GM19099 (cell line): ENCODE data around the gene WDR87.

Experiments
- POLR2A ChIP-seq: IDR thresholded peaks from 3 replicates; pipeline ENCODE4 v1.6.1; 2011; ENCODE audit warnings: low read depth; ENCODE audit not compliant: insufficient read length; ENCODE audit errors: extremely low read depth

The WDR87 gene

DNA sequence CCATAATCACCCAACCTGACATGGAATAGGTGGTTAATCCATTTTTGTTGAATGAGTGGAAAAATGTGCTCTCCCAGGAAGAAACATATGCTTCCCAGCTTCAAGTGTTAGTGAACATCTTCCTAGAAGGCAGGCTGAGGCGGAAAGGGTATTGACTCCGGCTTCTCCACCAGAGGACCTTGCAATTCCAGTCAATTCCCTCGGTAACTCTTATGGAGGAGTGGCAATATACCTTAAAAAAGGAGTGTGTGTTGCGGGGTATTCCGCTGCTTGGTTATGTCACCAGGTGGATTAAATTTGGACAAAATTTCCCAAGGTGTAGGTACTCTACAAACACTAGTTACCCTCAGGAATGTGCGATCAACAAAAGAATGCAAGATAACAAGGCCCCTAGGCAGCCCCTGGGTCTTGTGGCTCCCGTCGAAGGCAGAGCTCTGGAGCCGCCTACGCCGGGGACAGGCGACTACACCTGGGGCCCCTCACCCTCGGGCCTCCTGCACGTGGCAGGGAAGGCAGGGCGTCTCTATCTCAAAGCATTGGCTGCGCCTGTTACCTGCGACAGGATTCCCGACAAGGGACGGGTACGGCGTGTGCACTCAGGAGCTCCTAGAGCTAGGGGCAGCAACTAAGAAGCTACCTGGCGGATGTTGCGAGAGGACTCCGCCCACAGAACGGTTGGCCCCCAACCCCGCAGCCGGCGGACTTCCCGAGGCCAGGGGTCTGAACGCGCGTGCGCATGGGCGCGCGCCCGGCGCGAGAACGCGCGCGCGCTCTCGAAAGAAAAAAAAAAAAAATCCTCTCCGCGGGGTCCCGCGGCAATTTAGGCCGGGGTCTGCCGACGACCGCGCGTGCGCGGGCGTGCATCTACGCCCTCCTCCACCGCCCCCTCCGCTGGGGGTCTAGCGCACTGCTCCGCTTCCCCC, at the start of gene WDR87:
Gene WDR87, minus strand, starts transcription at position 649 of the 923 bp plus-strand sequence. CDS start 8,355 bp downstream, outside the sequence.
- TF ChIP-seq POLR2A: no peak

DNA sequence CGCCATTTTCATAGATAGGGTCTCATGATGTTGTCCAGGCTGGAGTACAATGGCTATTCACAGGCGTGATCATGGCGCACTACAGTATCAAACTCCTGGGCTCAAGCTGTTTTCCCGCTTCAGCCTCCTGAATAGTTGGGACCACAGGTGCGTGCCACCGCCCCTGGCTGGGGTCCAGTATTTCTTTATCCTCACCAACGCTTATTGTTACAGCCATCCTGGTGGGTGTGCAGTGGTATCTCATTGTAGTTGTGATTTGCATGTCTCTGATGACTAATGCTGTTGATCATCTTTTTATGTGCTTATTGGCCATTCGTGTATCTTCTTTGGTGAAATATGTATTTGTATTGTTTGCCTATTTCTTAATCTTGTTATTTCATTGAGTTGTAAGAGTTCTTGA, 49.6 kb upstream of the WDR87 start:
- no peak for TF ChIP-seq POLR2A

DNA sequence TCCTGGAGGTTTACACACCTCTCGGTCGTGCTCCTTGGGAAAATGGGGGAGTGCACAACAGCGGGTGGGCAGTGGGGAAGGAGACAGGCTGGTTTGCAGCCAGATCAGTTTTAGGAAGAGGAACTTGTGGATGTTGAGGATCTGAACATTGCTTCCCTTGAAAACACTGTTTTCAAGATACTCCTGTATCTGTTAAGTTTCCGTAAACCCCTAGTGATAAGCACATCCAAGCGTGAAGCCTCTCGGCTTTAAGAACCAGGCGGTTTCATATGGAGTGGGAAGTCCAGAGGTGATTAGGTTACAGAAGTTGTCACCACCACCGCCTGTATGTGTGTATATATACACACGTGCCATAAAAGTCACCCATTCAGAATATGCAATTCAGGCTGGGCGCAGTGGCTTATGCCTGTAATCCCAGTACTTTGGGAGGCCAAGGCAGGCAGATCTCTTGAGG, 48.1 kb upstream of the WDR87 start:
- no peak for TF ChIP-seq POLR2A

DNA sequence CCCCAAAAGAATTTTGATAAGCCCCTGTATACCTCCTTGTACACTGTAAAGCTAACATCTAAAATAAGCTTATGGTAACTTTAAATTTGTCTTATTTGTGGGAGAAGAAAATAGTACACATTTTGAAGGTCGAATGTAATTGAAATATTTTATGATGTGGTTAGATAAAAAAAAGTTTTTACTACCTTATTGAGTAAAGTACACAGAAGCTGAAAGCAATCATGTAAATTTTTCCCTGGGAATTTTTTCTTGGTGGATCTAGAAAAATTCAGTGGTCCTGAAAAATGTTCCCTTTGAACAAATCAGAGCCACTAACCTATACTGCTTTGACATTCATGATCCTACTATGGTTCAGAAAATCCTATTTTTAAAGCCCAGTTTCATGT, 47.5 kb upstream of the WDR87 start:
- no peak for TF ChIP-seq POLR2A

DNA sequence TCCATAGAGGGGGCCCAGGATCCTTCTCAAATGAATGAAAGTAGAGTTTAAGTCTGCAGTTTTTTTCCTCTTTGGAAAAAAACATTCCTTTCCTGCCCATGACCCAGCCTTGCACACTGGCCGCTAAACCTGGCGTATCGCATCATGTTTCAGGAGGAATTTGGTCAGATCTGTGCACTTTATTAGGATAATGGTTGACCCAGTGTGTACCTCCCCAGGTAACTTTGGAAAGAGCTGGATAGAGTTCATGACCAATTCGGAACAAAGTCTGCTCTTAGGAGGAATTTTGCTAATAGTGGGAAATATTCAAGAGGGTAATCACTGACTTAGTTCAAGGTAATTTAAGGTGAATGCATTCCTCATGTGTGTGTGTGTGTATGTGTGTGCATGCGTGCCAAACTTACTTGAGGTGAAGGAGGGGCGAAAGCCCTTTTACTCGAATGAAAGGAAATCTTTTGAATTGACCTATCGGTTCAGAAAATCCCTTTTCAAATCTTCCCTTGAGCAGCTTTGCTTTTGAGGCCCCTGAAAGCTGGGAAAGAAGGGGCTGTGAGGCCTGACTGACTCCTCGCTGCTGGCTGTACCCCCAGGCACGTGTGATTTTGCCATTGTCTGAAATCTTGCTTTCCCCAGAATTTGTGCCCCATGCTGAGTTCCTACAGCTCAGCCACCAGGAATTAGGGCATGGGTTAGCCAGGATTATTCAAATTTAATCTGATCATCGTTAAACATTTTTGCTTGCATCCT, 47.0 kb upstream of the WDR87 start:
- no peak for TF ChIP-seq POLR2A

DNA sequence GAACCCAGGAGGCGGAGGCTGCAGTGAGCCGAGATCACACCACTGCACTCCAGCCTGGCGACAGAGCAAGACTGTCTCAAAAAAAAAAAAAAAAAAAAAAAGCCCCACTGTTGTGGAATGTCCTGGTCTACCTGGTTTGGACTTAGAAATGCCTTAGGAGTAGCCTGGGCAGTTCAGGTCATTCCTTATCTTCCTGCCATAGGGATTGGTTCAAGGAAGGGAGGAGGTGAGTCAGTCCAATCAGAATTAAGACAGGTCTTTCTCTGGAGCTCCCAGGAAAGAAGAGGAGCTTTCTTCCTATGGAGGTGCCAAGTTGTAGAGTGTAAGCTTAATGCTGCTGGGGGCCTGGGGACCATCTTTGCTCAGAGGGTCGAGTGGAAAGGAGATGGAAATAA, 45.4 kb upstream of the WDR87 start:
- TF ChIP-seq POLR2A: no peak

DNA sequence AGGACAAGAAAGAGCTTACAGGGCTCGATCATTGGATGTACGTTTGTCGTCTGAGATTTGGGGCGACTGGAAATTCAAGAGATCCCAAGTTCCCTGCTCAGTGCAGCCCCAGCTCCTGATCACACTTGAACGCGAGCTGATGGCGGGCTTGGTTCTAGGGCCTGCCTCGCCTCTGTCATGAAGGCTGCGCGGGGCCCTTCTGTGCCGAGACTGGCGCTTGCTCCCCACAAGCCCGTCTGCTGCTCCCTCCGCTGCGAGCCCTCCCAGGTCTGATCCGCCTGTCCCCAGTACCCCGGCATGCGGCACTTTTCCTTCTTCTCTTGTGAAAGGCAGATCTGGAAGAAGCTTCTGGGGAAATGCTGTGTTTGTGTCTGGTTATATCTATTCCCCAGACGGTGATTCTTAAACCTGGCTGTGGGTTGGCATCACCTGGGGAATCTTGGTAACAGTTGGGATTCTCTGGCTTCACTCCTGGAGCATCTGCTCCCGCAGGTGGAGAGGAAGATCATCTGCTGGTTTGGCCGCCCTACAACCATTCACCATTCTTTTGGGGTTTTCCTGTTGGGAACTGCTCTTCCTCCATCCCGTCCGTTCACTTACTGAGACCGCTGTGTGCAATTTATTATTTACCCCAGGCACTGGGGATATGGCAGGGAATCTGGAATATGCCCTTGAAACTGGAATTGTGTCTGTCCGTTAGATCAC, 44.2 kb upstream of the WDR87 start:
- no peak for TF ChIP-seq POLR2A

DNA sequence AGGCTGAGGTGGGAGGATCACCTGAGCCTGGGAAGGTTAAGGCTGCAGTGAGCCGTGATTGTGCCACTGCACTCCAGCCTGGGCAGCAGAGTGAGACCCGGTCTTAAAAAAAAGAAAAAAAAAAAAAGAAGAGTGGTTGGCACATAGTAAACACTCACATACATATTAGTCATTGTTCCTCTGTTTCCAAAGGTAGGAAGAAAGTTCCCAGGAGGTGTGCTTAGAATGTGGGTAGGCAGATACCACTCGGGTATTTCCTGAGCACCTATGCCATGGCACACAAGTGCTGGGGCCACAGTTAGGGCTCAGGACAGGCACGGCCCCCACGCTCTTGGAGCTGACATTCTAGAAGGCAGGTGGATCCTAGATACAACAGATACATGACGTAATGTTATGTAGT, 42.0 kb upstream of the WDR87 start:
- no peak for TF ChIP-seq POLR2A

DNA sequence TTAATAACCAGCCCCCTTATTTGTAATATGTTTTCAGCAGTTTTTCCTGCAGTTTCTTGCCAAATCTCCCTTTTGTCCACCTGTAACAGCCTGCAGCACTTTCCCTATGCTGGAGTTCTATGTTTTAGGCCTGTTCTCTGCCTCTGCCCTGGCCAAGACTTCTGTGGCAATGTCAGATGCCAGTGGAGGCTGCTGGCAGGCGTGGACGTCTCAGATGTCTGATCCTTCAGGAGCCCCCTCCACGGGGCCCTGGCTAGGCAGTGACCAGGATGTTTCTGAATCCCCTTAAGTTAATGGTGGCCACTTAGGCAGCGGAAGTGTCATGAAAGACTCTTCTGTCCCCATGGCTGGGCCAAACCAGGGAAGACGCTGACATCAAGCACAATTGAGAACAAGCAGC, 41.4 kb upstream of the WDR87 start:
- no peak for TF ChIP-seq POLR2A

DNA sequence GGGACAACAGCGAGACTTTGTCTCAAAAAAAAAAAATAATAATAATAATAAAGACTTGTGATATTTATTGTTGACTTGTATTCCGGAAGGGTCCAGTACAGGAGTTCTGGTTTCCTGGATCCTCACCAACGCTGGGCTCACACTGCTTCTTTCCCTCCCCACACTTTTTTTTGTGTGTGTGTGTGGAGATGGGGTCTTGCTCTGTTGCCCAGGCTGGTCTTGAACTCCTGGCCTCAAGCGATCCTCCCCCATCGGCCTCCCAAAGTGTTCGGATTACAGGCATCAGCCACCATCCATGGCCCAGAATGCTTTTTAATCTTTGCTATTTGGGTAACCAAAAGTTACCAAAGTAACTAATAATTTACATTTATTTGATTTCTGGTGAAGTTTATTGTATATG, 39.7 kb upstream of the WDR87 start:
- no peak for TF ChIP-seq POLR2A

DNA sequence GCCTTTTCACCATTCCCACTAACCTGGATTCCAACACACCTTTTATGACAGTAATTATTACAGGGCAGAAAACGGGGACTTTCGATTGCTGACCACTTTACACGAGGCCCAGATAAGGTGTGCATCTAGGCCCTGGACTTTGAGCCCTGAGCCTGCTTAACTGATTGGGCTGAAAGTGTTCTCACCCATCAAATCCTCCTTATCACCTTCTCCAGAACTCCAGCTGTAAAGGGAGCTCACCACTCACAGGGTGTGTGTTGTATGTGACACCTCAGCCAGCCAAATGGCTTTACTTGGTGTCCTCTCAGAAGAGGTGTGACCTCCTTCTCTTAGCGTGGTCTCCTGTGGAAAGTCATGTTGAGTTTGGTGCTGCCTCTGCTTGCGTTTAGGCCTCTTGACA, 37.1 kb upstream of the WDR87 start:
- no peak for TF ChIP-seq POLR2A

DNA sequence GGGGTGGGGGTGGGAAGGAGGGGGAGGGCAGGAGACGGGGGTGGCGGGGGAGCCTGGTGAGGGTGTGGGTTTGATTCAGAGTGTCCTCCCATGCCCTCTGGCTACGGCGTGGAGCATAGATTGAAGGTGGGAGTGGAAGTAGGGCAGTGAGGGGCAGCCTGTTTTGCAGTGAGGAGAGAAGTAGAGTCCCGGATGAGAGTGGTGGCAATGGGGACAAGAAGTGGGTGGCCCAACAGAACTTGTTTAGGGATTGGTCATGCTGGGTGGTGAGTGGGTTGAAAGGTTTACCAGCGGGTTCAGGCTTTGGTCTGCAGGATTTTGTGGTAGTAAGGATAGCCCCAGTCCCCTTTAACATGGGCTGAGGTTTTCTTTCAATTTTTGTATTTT, 36.1 kb upstream of the WDR87 start:
- TF ChIP-seq POLR2A: no peak

DNA sequence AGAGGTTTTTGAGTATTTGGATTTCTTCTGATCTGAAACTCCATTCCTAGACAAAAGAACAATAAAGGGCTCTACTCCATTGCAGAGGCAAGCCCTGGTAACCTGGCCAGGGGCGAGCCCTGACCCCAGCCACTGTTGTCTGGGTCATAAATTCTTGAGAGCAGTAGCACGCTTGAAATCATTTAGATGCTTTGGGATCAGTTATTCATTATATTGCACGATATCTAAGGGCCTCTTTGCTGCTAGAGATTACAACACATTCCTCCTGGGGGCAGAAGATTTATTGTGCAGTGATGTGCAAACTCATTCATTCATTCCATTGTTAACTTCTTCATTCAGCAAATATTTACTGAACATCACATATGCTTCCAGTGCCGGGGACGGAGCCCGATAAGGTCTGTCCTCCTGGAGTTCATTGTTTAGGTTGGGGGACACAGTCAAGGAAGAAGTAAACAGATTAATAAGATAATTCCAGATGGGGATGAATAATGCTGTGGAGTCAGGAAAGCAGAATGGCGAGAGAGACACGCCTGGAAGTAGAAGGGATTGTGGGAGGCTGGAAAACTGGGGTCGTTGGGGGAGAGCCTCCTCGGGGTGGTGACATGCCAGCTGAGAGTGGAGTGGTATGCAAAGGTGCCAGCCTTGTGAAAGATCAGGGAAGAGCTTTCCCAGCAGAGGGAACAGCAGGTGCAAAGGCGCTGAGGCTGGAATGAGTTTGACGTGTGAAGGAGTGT, 35.6 kb upstream of the WDR87 start:
- TF ChIP-seq POLR2A: no peak

DNA sequence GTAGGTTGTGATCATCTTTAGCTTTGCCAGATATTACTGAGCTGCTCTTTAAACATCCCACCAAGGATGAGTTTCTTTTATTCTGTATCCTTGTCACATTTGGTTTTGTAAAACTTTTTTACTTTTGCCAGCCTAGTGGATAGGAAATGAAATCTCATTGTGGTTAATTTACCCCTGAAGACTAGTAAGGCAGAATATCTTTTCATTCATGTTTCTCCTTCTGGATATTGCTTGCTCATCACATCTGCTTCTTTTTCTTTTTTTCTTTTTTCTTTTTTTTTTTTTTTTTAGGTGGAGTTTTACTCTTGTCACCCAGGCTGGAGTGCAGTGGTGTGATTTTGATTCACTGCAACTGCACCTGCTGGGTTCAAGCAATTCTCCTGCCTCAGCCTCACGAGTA, 32.0 kb upstream of the WDR87 start:
- no peak for TF ChIP-seq POLR2A

DNA sequence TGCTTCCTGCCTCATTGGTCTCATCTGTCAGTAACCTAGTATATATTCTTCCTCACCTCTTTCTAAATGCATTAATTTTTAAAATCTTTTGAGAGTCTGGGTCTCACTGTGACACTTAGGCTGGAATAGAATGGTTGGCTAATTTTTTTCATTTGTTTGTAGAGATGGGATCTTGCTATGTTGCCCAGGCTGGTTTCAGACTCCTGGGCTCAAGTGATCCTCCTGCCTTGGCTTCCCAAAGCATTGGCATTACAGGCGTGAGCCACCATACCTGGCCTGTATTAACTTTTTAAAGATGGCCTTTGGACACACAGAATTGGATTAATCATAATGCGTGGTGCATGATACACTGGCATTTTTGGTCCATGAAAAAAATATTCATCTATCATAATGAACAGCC, 30.5 kb upstream of the WDR87 start:
- TF ChIP-seq POLR2A: no peak

DNA sequence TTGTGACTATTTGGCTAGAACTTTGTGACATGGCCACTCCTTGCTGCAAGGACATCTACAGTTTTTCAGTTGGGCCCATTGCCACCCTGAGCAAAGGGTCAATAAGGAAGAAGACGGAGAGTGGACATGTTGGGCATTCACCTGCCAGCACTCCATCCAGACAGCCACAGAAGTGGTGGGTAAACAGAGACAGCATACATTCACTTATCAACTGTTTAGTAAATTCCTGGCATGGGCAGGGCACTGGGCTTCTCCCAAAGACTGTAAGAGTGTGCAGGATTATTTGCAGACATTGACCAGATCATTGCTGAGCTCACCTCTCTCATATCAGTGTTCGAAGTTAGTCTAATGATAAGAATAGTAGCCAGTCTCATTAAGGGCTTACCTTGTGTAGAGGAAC, 29.8 kb upstream of the WDR87 start:
- TF ChIP-seq POLR2A: no peak

DNA sequence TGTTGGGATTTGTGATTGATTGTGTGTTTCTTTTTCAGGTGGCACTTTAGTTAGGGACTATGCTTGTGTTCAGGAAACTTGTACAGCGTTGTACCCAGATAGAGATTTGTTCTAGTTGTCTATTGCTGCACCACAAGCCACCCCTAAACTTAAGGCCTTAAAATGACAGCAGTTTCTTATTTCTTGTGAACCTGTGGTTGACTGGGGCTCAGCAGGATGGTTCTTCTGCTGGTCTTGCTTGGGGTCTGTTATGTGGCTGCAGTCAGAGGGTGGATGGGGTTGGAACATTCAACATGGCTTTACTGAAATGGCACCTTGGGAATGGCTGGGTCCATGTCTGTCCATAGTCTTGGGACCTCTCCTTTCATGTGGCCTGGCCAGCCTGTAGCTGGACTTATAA, 28.9 kb upstream of the WDR87 start:
- TF ChIP-seq POLR2A: no peak
